T-helper 1 cell treated with Interleukin-12 subunit alpha and Interleukin-12 subunit beta and Interleukin-4 antibody, amounts not matched to agents 30 ng/mL and 1 ng/mL, for 36 hours (primary cell): ENCODE measurements around the gene GOLGA8M. TPM values are rescaled to one million over a fixed set of nuclear protein-coding genes. Genes with fewer than 3 reads are reported as not detected.
"Not testable (repeated sequence)": the region's sequence is repeated elsewhere in the genome, so short reads cannot be mapped to it uniquely, and the experiment has no call there.

Source experiments
- intact Hi-C: fragments of 100-400 bp; cut with micrococcal nuclease; formaldehyde crosslinking; loops from one replicate; pipeline ENCODE4 v1.15.1; 2024
- total RNA-seq: library from RNA; stranded (reverse); gene quantifications from 2 replicates; pipeline ENCODE4 v1.2.3, GENCODE V29; 2022

Gene GOLGA8M
- total RNA-seq, 1 donor from 2014 or later = 2.9 TPM

GRCh38 chr15:28663717-28664116, 48.5 kb downstream of the GOLGA8M start:
- intact Hi-C loops = not testable (repeated sequence)

DNA sequence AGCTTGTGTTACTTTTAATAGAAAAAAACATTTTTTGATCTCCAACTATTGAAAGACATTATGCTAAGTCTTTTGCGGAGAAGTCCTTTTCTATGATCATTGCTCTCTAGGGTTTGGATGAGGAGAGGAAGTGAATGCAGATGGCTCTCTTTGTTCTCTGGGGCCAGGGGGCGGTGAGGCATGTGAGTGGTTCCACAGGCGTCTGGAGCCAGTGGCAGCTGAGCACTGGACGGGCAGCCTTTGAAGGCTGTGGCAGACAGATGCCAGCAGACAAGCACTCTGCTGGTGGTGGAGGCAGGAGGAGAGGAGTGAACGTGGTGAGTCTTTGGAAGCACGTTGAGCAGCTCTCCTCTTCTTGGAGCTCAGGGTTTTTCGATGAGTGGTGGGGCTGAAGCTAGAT, 51.5 kb downstream of the GOLGA8M start:
- intact Hi-C loops = not testable (repeated sequence)

GRCh38 chr15:28656018-28656360, 56.2 kb downstream of the GOLGA8M start:
- intact Hi-C loops = not testable (repeated sequence)

DNA sequence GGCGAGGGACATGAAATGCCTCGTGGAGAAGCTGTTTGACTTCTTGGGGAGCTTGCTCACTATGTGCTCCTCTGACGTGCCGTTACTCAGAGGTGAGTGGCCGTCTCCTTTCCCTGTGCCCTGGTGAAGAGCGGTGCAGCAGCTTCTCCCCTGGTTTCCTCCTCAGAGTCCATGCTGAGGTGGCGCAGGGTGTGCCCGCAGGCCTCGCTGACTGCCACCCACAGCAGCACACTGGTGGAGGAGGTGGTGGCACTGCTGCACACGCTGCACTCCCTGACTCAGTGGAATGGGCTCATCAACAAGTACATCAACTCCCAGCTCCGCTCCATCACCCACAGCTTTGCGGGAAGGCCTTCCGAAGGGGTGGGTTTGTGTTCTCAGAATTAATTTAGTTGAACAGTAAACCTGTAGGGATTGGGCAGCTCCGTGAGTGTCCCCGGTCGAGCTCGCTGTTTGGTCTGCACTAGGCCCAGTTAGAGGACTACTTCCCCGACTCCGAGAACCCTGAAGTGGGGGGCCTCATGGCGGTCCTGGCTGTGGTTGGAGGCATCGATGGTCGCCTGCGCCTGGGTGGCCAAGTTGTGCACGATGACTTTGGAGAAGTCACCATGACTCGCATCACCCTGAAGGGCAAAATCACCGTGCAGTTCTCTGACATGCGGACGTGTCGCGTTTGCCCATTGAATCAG, 56.7 kb downstream of the GOLGA8M start:
- intact Hi-C loops = not testable (repeated sequence)

- intact Hi-C loops = not testable (repeated sequence)
Measured at GRCh38 chr15:28654194-28654593, 58.0 kb downstream of the GOLGA8M start.

DNA sequence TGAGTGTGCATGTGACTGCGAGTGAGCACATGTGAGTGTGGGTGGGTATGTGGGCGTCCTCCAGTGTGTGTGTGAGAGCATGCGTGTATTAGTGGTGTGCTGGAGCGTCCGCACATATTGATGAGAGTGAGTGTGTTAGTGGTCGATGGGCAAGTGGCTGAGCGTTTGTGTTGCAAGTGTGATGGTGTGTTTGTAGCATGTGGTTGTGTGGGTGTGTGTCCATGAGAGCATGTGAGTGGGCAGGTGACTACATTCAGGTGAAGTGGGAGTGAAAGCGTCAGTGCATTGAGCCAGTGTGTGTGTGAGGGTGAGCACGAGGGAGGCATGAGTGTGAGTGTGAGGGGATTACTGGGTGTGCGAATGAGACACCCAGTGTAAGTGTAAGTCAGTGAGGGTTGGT, 59.7 kb downstream of the GOLGA8M start:
- intact Hi-C loops = not testable (repeated sequence)

Other genes with a start within 250 kb of the GOLGA8M start
- gene GOLGA8G, start 179.4 kb downstream of the GOLGA8M start, total RNA-seq = not detected in 2 replicates
- not detected in 2 replicates for gene GOLGA6L25, start 158.9 kb downstream of the GOLGA8M start, total RNA-seq
- not detected in 2 replicates for gene GOLGA6L7, start 136.2 kb upstream of the GOLGA8M start, total RNA-seq
- 4.4 and 5.8 TPM in 2 replicates for gene APBA2, start 173.6 kb upstream of the GOLGA8M start, total RNA-seq